ENCODE measurements around the gene CLEC16A. TPM values are rescaled to one million over a fixed set of nuclear protein-coding genes. Genes with fewer than 3 reads are reported as not detected.

Gene CLEC16A
- polyA plus RNA-seq, 3 donors: 3.4 to 12.0 (median 5.8) TPM

GRCh38 chr16:11175106-11175786 is 230.9 kb downstream of the CLEC16A start:
- Mint-ChIP-seq H3K27ac (no peak overlapping the region), H3K36me3 (peaks cover 55 to 67% of the 10 kb centered on the region in 2 donors), H3K27me3 (ENCODE audit: low read depth in 3 of 3) (peaks cover 0 to 3% (median 0%) of the 10 kb centered on the region in 3 donors), H3K4me3 (no peak overlapping the region), H3K4me1 (peaks cover 15% of the 10 kb centered on the region), H3K9me3 (peaks cover 0 to 3% (median 0%) of the 10 kb centered on the region in 7 donors)
- Histone ChIP-seq H3K4me3 (replicated peaks in 1 of 3; ENCODE audit: low read depth in 2 of 3, low read length in 3 of 3) (no peak overlapping the region), H3K27me3 (ENCODE audit: control insufficient read depth in 2 of 2, insufficient read depth in 2 of 2, low read length in 2 of 2) (no peaks in the 10 kb centered on the region), H3K79me2 (ENCODE audit: insufficient read depth, low read length) (no peaks in the 10 kb centered on the region), H3K4me2 (replicated peaks; ENCODE audit: extremely low read depth, low read length, poor library complexity, severe bottlenecking) (no peak overlapping the region), H3K9ac (ENCODE audit: insufficient read depth, low read length, poor library complexity, severe bottlenecking) (no peak overlapping the region), H4K20me1 (ENCODE audit: insufficient read depth, low read length) (no peaks in the 10 kb centered on the region), H3K4me1 (ENCODE audit: control insufficient read depth in 1 of 2, insufficient read depth in 2 of 2, low read length in 2 of 2) (peaks cover 11 to 12% of the 10 kb centered on the region in 2 donors), H2AFZ (ENCODE audit: insufficient read depth, low read depth, low read length, poor library complexity, severe bottlenecking) (no peak overlapping the region), H3K36me3 (replicated peaks in 1 of 2; ENCODE audit: control insufficient read depth in 1 of 2, insufficient read depth in 2 of 2, low read length in 2 of 2) (peaks cover 15 to 43% of the 10 kb centered on the region in 2 donors), H3K27ac (ENCODE audit: low read depth in 1 of 2, low read length in 2 of 2) (no peak overlapping the region), H3K9me3 (replicated peaks in 1 of 2; ENCODE audit: control insufficient read depth in 1 of 2, insufficient read depth in 1 of 2, low read length in 2 of 2) (no peaks in the 10 kb centered on the region)
- no peak for DNase-seq
- intact Hi-C loops (cut with micrococcal nuclease): no loop called here
- WGBS (ENCODE audit: insufficient coverage): 75% methylated on average over 5 of the region's 7 CpGs
- TF ChIP-seq CTCF (IDR thresholded peaks at IDR 0.05): no peak

- peaks cover 0 to 3% (median 0%) of the 10 kb centered on the region in 7 donors for H3K9me3 Mint-ChIP-seq
- Histone ChIP-seq H3K4me2 (replicated peaks; ENCODE audit: extremely low read depth, low read length, poor library complexity, severe bottlenecking) (no peak overlapping the region), H2AFZ (ENCODE audit: insufficient read depth, low read depth, low read length, poor library complexity, severe bottlenecking) (no peak overlapping the region), H3K27me3 (ENCODE audit: control insufficient read depth in 2 of 2, insufficient read depth in 2 of 2, low read length in 2 of 2) (no peaks in the 10 kb centered on the region), H3K79me2 (ENCODE audit: insufficient read depth, low read length) (no peaks in the 10 kb centered on the region), H3K9me3 (replicated peaks in 1 of 2; ENCODE audit: control insufficient read depth in 1 of 2, insufficient read depth in 1 of 2, low read length in 2 of 2) (no peaks in the 10 kb centered on the region), H3K27ac (ENCODE audit: low read depth in 1 of 2, low read length in 2 of 2) (no peak overlapping the region), H4K20me1 (ENCODE audit: insufficient read depth, low read length) (no peaks in the 10 kb centered on the region), H3K9ac (ENCODE audit: insufficient read depth, low read length, poor library complexity, severe bottlenecking) (no peak overlapping the region), H3K4me3 (replicated peaks in 1 of 3; ENCODE audit: low read depth in 2 of 3, low read length in 3 of 3) (no peak overlapping the region), H3K4me1 (ENCODE audit: control insufficient read depth in 1 of 2, insufficient read depth in 2 of 2, low read length in 2 of 2) (peaks cover 18% of the 10 kb centered on the region in 2 donors), H3K36me3 (replicated peaks in 1 of 2; ENCODE audit: control insufficient read depth in 1 of 2, insufficient read depth in 2 of 2, low read length in 2 of 2) (peaks cover 15 to 41% of the 10 kb centered on the region in 2 donors)
- no peak overlapping the region for H3K4me3 Mint-ChIP-seq
- H3K27me3 Mint-ChIP-seq (ENCODE audit: low read depth in 3 of 3): peaks cover 0 to 3% (median 0%) of the 10 kb centered on the region in 3 donors
- DNase-seq: no peak
- intact Hi-C loops (cut with micrococcal nuclease): no loop called here
- no peak for TF ChIP-seq CTCF (IDR thresholded peaks at IDR 0.05)
- 92% methylated on average over 9 of the region's 11 CpGs for WGBS (ENCODE audit: insufficient coverage)
- peaks cover 53 to 62% of the 10 kb centered on the region in 2 donors for H3K36me3 Mint-ChIP-seq
- no peak overlapping the region for H3K27ac Mint-ChIP-seq
- peaks cover 21% of the 10 kb centered on the region for H3K4me1 Mint-ChIP-seq
Observed at GRCh38 chr16:11175787-11176341, 231.5 kb downstream of the CLEC16A start.

Measured in CD14-positive monocyte (primary cell).